Right atrium auricular region (tissue), 2 donors: ENCODE measurements around the gene SLITRK5. TPM values are rescaled to one million over a fixed set of nuclear protein-coding genes. Genes with fewer than 3 reads are reported as not detected.

Experiments
- DNase-seq: peaks from one replicate; pipeline ENCODE4 v3.0.0-alpha.2; 2019; ENCODE audit warnings: low spot score
- H3K27ac ChIP-seq, 2 donors: fragments of 200-600 bp; sonication (generic); 1 replicate in 1 of 2; 2 replicates in 1 of 2; pipeline ENCODE4 v1.5.1; 2016 to 2019
- H3K27me3 ChIP-seq, 2 donors: fragments of 200-600 bp; sonication (generic); one replicate each; pipeline versions ENCODE4 v1.5.1 to v1.6.0; 2017 to 2019
- H3K36me3 ChIP-seq: fragments of 200-600 bp; sonication (generic); one replicate; pipeline ENCODE4 v1.5.1; 2016
- H3K4me1 ChIP-seq, 2 donors: fragments of 200-600 bp; sonication (generic); one replicate each; pipeline versions ENCODE4 v1.5.1 to v1.6.0; 2017 to 2019
- H3K4me3 ChIP-seq, 2 donors: fragments of 200-600 bp; sonication (generic); 1 replicate in 1 of 2; 2 replicates in 1 of 2; pipeline ENCODE4 v1.5.1; 2017 to 2019; ENCODE audit warnings: mild to moderate bottlenecking in 1 of 2, moderate library complexity in 1 of 2
- H3K9me3 ChIP-seq, 2 donors: fragments of 200-600 bp; sonication (generic); one replicate each; pipeline ENCODE4 v1.5.1; 2019
- total RNA-seq, 2 donors: library from RNA; depleted of rRNA; stranded (reverse); fragments of >200 nt; gene quantifications; one replicate each; pipeline ENCODE4 v1.1.0, GENCODE V29; 2016
- TF ChIP-seq, protein P1 (sequence below), 2 donors: fragments of 200-600 bp; sonication (generic); IDR thresholded peaks; one replicate each; pipeline ENCODE4 v1.5.1; 2019; ENCODE audit warnings: antibody characterized with exemption in 2 of 2

Gene SLITRK5
- total RNA-seq, 2 donors from 2014 or later = 0.04 to 0.07 TPM

DNA sequence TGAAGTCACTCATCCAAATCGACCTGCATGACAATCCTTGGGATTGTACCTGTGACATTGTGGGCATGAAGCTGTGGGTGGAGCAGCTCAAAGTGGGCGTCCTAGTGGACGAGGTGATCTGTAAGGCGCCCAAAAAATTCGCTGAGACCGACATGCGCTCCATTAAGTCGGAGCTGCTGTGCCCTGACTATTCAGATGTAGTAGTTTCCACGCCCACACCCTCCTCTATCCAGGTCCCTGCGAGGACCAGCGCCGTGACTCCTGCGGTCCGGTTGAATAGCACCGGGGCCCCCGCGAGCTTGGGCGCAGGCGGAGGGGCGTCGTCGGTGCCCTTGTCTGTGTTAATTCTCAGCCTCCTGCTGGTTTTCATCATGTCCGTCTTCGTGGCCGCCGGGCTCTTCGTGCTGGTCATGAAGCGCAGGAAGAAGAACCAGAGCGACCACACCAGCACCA lies 5.9 kb downstream of the SLITRK5 start:
- peaks cover 0 to 30% of the 10 kb centered on the region in 2 donors for H3K4me1 ChIP-seq
- TF ChIP-seq, protein P1, sequence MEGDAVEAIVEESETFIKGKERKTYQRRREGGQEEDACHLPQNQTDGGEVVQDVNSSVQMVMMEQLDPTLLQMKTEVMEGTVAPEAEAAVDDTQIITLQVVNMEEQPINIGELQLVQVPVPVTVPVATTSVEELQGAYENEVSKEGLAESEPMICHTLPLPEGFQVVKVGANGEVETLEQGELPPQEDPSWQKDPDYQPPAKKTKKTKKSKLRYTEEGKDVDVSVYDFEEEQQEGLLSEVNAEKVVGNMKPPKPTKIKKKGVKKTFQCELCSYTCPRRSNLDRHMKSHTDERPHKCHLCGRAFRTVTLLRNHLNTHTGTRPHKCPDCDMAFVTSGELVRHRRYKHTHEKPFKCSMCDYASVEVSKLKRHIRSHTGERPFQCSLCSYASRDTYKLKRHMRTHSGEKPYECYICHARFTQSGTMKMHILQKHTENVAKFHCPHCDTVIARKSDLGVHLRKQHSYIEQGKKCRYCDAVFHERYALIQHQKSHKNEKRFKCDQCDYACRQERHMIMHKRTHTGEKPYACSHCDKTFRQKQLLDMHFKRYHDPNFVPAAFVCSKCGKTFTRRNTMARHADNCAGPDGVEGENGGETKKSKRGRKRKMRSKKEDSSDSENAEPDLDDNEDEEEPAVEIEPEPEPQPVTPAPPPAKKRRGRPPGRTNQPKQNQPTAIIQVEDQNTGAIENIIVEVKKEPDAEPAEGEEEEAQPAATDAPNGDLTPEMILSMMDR (IDR thresholded peaks at IDR 0.05) = no peak
- H3K4me3 ChIP-seq = peak overlapping the region in 1 of 2 donors; percentile 46
- no peak overlapping the region for H3K27ac ChIP-seq
- H3K9me3 ChIP-seq = no peaks in the 10 kb centered on the region
- no peak for DNase-seq
- H3K27me3 ChIP-seq = peaks cover 11 to 25% of the 10 kb centered on the region in 2 donors
- no peaks in the 10 kb centered on the region for H3K36me3 ChIP-seq

- H3K36me3 ChIP-seq = no peaks in the 10 kb centered on the region
- H3K27me3 ChIP-seq = peaks cover 11 to 20% of the 10 kb centered on the region in 2 donors
- TF ChIP-seq, protein P1 (IDR thresholded peaks at IDR 0.05) = no peak
- H3K4me3 ChIP-seq = peak overlapping the region; percentile 21 to 46
- no peak overlapping the region for H3K27ac ChIP-seq
- H3K4me1 ChIP-seq = peaks cover 0 to 23% of the 10 kb centered on the region in 2 donors
- no peak for DNase-seq
- no peaks in the 10 kb centered on the region for H3K9me3 ChIP-seq
Measured at GRCh38 chr13:87677496-87678371, 6.6 kb downstream of the SLITRK5 start.

DNA sequence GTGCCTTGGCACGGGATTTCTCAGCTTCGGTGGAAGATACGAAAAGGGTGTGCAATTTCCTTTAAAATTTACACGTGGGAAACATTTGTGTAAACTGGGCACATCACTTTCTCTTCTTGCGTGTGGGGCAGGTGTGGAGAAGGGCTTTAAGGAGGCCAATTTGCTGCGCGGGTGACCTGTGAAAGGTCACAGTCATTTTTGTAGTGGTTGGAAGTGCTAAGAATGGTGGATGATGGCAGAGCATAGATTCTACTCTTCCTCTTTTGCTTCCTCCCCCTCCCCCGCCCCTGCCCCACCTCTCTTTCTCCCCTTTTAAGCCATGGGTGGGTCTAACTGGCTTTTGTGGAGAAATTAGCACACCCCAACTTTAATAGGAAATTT lies 7.2 kb downstream of the SLITRK5 start:
- TF ChIP-seq, protein P1 (IDR thresholded peaks at IDR 0.05) = no peak
- Histone ChIP-seq H3K27me3 (peaks cover 5 to 15% of the 10 kb centered on the region in 2 donors), H3K4me3 (peak overlapping the region; percentile 21 to 46)

GRCh38 chr13:87680298-87680697 lies 9.1 kb downstream of the SLITRK5 start:
- TF ChIP-seq, protein P1 (IDR thresholded peaks at IDR 0.05) = no peak
- Histone ChIP-seq H3K27ac (no peak overlapping the region), H3K9me3 (no peaks in the 10 kb centered on the region), H3K4me3 (no peak overlapping the region), H3K36me3 (no peaks in the 10 kb centered on the region), H3K4me1 (peaks cover 0 to 13% of the 10 kb centered on the region in 2 donors), H3K27me3 (peaks cover 4 to 14% of the 10 kb centered on the region in 2 donors)
- no peak for DNase-seq

More for the DNA sequence above, 7.2 kb downstream of the SLITRK5 start:
- H3K4me1 ChIP-seq = peaks cover 0 to 17% of the 10 kb centered on the region in 2 donors
- H3K27ac ChIP-seq = no peak overlapping the region
- no peaks in the 10 kb centered on the region for H3K36me3 ChIP-seq
- no peak for DNase-seq
- H3K9me3 ChIP-seq = no peaks in the 10 kb centered on the region

DNA sequence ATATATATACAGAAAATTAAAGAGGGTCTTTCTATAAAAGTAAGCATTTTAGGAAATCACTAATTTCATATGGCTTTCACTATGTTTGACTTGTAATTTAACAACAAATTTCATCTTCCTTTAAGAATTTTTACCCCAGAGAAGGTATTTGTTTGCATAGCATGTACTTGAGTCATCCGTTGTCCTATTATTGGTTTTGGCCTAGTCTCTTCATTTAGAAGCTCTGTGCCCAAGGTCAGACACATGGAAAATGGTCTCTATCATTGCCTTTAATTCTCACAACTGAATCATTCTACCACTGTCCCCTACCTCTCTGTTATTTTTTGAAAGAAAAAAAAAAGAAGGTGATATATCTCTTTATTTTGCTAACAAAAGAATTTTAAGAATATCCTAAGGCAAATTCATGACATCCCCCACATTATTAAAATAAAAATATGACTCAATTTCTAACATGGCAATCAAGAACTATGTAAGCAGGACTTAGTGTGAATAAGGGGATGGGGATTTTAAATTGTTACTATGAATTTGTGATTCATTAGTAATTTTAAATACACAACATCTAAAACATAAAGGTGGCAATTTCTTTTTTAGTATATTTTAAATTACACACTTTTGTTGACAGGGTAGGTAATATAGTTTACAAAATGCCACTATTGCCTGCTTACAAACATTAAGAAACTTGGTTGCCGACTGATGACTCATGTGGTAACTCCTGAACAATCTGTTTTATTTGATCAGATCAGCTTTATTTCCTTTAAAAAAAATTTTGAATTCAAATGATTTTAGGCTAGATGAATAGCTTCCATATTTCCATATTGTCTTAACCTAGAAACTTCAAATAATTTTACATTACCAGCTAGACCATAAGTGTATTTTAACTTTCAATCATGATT lies 13.9 kb downstream of the SLITRK5 start:
- H3K36me3 ChIP-seq = no peaks in the 10 kb centered on the region
- H3K4me3 ChIP-seq = no peak overlapping the region
- H3K9me3 ChIP-seq = no peaks in the 10 kb centered on the region
- no peaks in the 10 kb centered on the region for H3K4me1 ChIP-seq
- H3K27me3 ChIP-seq = no peaks in the 10 kb centered on the region
- TF ChIP-seq, protein P1 (IDR thresholded peaks at IDR 0.05) = no peak
- no peak for DNase-seq
- H3K27ac ChIP-seq = no peak overlapping the region
